ENCODE results near the gene KRT80. TPM values are rescaled to one million over a fixed set of nuclear protein-coding genes. Genes with fewer than 3 reads are reported as not detected.

KRT80 gene
- total RNA-seq, 1 donor from 2014 or later: 0.07 TPM

DNA sequence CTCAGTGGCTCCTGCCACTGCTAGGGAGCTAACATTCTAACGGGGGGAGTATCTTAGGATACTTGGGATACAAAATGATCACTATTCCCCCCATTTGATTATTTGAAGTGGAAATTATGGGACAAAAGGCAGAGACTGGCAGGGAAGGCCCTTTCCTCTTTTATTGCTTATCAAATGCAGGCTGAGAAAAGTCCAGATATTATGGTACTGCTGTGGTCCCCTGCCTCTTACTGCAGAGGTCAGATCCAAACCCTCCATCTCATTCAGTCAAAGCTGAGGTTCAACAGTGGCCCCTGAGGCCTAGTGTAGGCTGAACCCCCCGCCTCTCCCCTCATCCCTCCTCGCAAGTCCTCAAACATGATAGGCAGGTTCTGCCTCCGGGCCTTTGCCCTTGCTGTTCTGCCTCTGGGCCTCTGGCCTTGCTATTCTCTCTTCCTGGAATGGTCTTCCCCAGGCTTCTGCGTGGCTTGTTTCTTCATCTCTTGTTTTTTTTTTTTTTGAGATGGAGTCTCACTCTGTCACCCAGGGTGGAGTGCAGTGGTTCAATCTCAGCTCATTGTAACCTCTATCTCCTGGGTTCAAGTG, 34.2 kb downstream of the KRT80 start:
- no peak for TF ChIP-seq CTCF (IDR thresholded peaks at IDR 0.05; ENCODE audit: unreplicated experiment)
- Mint-ChIP-seq H3K4me1 (ENCODE audit: low read depth) (peaks cover 4% of the 10 kb centered on the region), H3K27ac (no peak overlapping the region), H3K9me3 (ENCODE audit: low read depth) (no peaks in the 10 kb centered on the region), H3K4me3 (ENCODE audit: low read depth) (no peak overlapping the region), H3K27me3 (peaks cover 4% of the 10 kb centered on the region), H3K36me3 (ENCODE audit: insufficient read depth) (no peaks in the 10 kb centered on the region)
- DNase-seq (ENCODE audit: low spot score, unreplicated experiment): no peak

GRCh38 chr12:52156757-52157565, 34.9 kb downstream of the KRT80 start:
- Mint-ChIP-seq H3K27me3 (peaks cover 5% of the 10 kb centered on the region), H3K4me1 (ENCODE audit: low read depth) (peaks cover 4% of the 10 kb centered on the region), H3K9me3 (ENCODE audit: low read depth) (no peaks in the 10 kb centered on the region), H3K27ac (no peak overlapping the region), H3K36me3 (ENCODE audit: insufficient read depth) (no peaks in the 10 kb centered on the region), H3K4me3 (ENCODE audit: low read depth) (no peak overlapping the region)
- peak; percentile 96 for TF ChIP-seq CTCF (IDR thresholded peaks at IDR 0.05; ENCODE audit: unreplicated experiment)
- peak; percentile 81 for DNase-seq (ENCODE audit: low spot score, unreplicated experiment)

- H3K27ac Mint-ChIP-seq: no peak overlapping the region
- no peak overlapping the region for H3K4me3 Mint-ChIP-seq (ENCODE audit: low read depth)
- H3K27me3 Mint-ChIP-seq: peaks cover 11% of the 10 kb centered on the region
- no peak for TF ChIP-seq CTCF (IDR thresholded peaks at IDR 0.05; ENCODE audit: unreplicated experiment)
- no peaks in the 10 kb centered on the region for H3K36me3 Mint-ChIP-seq (ENCODE audit: insufficient read depth)
- H3K4me1 Mint-ChIP-seq (ENCODE audit: low read depth): peaks cover 4% of the 10 kb centered on the region
- H3K9me3 Mint-ChIP-seq (ENCODE audit: low read depth): no peaks in the 10 kb centered on the region
- DNase-seq (ENCODE audit: low spot score, unreplicated experiment): no peak
Measured at GRCh38 chr12:52156311-52156710, 35.5 kb downstream of the KRT80 start.

DNA sequence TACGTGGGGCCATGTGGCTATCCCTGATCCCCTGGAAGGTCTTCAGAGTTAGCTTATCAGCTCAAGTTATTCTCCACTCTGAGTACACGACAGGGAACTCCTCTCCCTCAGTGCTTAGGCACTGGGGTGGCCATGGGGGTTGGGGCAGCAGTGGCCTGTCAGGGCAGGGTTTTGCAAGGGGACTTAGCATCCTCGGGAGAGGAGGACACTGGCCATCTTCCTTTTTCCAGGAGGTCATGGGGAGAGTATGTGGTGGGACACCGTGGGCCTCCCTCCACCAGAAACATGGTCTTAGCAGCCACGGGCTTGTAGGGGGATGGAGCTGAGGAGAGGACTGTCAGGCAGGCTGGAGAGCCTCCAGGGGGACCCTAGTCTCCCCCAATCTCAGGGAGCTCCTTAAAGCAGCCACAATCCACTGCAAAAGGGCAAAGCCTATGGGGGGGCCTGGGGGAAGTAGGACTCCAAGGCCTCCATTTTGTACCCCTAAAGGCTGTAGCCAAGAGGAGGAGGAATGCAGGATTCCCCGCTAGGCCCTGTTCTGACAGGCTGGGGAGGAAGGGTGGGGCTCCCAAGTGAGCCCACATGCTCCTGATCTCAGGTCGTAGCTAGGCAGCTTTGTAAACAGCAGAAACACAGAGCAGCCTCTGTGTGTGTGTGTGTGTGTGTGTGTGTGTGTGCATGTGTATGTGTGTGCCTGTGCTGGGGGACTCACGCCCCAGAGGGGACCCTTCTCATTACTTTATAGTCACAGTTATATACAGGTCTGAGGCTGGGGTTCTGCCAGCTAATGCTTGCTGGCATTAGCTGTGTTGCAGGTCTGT, 36.6 kb downstream of the KRT80 start:
- no peaks in the 10 kb centered on the region for H3K9me3 Mint-ChIP-seq (ENCODE audit: low read depth)
- DNase-seq (ENCODE audit: low spot score, unreplicated experiment): no peak
- H3K27me3 Mint-ChIP-seq: peaks cover 16% of the 10 kb centered on the region
- no peaks in the 10 kb centered on the region for H3K36me3 Mint-ChIP-seq (ENCODE audit: insufficient read depth)
- no peak overlapping the region for H3K27ac Mint-ChIP-seq
- H3K4me1 Mint-ChIP-seq (ENCODE audit: low read depth): peaks cover 4% of the 10 kb centered on the region
- no peak for TF ChIP-seq CTCF (IDR thresholded peaks at IDR 0.05; ENCODE audit: unreplicated experiment)
- no peak overlapping the region for H3K4me3 Mint-ChIP-seq (ENCODE audit: low read depth)

DNA sequence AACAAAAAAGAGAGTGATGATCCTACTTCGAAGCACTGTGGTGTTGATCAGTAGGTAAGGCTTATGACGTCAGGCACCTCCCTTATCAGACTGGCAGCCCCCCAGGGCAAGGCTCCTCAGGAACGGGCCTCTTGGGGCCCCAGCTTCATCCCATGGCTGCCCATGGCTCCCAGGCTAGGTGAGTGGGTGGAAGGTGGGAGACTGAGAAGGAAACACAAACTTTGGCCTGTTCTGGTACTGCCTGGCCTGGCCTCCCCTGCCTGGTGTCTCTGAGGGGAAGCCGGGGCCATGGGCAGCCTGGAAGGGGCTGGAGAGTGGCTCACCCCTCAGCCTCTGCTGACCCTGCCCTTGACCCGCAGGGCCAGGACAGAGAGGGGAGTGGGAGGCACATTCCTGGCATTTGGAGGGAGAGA, 38.9 kb downstream of the KRT80 start:
- Mint-ChIP-seq H3K9me3 (ENCODE audit: low read depth) (no peaks in the 10 kb centered on the region), H3K4me1 (ENCODE audit: low read depth) (peaks cover 4% of the 10 kb centered on the region), H3K36me3 (ENCODE audit: insufficient read depth) (no peaks in the 10 kb centered on the region), H3K27ac (no peak overlapping the region), H3K4me3 (ENCODE audit: low read depth) (no peak overlapping the region), H3K27me3 (peaks cover 18% of the 10 kb centered on the region)
- TF ChIP-seq CTCF (IDR thresholded peaks at IDR 0.05; ENCODE audit: unreplicated experiment): no peak
- DNase-seq (ENCODE audit: low spot score, unreplicated experiment): no peak
